Stimulated activated CD8-positive, alpha-beta memory T cell treated with anti-CD3 and anti-CD28 coated beads, Interleukin-4, amount 100 ng/mL, for 48 hours (primary cell): Measurements from ENCODE around the gene COTL1.
A peak's percentile ranks its signal among the peaks of the same experiment; 100 is the strongest.

Source experiments
- DNase-seq: peaks from one replicate; pipeline ENCODE4 v3.0.0-alpha.2; 2020

Gene COTL1

GRCh38 chr16:84547546-84548061 is 70.3 kb downstream of the COTL1 start:
- DNase-seq, result peak; percentile 69

GRCh38 chr16:84546669-84547545 is 71.0 kb downstream of the COTL1 start:
- DNase-seq, result no peak

DNA sequence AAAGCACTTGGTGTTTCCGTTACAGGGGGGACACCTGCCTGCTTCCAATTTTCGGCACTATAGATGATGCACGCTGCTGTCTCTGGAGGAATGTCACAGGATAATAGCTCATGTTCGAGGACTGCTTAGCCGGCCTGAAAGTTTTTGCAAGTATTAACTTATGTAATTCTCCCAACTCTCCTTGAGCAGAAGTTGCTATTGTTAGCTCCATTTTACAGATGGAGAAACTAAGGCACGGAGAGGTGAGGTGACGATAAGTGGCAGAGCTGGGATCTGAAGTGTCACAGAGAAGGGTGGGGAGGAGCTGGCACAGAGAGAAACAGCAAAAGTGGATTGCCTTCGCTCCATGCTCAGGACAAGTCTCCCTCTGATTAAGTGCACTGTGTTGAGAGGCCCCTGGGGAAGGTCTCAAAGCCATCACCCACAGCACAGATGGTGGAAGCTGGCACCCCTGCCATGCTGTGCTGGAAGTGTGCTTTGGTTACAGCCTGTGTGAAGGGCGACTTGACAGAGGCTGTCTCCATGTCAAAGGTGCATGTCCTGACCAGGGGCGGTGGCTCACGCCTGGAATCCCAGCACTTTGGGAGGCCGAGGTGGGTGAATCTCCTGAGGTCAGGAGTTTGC is 72.7 kb downstream of the COTL1 start:
- DNase-seq, result no peak

DNA sequence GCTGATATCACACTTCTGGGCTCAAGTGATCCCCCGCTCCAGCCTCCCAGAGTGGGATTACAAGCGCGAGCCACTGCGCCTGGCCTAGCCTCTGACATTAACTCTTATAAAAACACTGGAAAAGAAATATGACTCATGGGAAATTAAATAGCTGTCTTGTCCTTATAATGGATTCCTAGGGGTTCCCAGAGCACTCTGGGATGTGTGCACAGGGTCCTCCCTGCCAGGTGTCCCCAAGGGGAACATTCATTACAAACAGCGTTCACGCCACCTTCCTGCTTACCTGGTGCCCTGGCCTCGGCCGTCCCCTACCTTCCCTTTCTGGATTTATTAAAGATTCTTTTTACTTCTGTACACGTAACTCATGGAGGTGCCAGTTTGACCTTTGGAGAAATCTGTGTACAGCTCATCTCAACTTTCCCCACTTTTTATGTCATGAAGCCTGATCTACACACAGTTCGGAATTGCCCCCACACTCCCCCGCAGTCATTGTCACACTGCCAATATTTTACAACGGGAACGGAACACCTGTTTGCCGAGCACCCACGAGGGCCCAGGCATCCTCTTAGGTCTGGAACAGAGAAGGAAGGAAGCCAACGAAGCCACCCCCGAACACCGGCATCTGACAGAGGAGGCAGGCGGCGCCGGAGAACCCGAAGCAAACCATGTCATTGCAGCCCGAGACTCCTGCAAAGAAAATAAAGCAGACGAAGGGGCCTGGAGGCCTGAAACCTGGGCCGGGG is 73.7 kb downstream of the COTL1 start:
- DNase-seq, result peak; percentile 50

DNA sequence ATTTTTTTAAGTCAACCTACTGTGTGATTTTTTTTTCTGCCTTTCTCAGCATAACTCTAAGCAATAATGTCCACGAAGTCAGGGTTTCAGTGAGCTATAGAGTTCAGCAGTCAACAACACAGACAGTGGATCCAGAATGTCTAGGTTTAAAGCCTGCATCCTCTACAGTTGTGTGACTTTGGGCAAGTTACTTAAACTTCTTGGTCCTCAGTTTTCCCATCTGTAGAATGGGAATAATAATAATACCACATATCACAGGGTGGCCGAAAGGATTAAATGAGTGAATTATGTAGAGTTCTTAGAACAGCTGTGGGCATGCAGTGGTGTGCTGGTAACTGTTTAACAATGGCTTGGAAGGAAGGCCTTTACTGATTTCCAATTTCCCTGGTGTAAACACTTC is 74.6 kb downstream of the COTL1 start:
- DNase-seq, result no peak

DNA sequence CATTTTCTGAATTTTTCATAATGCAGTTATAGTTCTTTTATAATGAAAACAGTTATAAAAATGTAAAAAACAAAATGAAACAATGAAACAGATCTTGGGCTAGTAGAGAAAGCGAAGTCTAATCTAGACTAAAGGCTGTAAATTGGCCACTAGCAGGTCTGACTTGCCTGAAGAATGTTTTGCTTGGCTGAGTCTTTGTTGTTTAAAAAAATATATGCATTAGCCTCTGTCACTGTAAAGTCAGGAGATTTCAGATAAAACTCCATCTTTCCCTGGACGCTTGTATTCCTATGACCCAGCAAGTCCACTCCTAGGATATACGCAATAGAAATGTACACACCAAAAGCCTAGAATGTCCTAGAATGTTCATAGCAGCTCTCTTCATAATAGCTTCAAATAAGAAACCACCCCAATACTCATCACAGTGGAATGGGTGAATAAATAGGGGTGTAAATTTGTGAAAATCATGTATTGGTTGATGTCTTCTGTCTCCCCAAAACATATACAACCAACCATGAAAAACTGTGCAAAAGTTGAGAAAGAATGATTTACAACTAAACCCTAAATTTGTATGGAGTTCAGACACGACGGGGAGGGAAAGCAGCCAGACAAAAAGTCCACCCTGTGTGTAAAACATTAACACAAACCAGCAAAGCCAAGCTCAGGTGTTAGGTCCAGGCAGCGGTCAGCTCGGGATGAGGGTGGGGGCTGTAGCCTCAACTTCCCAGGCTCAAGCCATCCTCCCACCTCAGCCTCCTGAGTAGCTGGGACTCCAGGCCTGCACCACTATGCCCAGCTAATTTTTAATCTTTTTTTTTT is 75.7 kb downstream of the COTL1 start:
- DNase-seq, result no peak

- DNase-seq, result no peak
Observed at GRCh38 chr16:84540194-84540593, 77.7 kb downstream of the COTL1 start.

DNA sequence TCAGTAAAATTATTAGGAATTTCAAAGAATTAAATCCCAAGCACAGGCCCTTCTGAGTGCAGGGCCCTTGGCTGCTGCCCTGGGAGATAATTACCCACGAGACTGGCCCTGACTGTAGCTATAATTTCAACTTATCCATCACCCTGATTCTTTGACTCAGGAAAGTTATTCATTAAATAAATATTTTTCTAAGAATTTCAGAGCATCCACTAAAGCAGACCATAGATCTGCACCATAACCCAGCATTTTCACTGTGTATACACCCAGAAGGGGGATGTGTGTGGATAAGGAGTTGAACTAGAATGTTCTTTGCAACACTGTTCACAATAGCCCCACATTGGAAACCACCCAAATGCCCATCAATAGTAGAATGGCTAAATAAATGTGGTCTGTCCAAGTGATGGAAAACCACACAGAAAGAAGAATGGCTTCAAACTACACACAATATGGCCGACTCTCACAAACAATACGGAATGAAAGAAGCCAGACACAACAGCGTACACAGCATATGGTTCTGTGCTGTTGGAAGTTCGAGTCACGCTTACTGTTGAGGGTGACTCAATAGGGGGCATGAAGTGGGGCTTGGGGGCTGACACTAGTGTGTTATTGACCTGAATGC is 79.5 kb downstream of the COTL1 start:
- DNase-seq, result no peak

GRCh38 chr16:84537491-84538151 is 80.3 kb downstream of the COTL1 start:
- DNase-seq, result no peak

GRCh38 chr16:84535851-84536250 is 82.0 kb downstream of the COTL1 start:
- DNase-seq, result no peak

GRCh38 chr16:84535408-84535807 is 82.5 kb downstream of the COTL1 start:
- no peak for DNase-seq

DNA sequence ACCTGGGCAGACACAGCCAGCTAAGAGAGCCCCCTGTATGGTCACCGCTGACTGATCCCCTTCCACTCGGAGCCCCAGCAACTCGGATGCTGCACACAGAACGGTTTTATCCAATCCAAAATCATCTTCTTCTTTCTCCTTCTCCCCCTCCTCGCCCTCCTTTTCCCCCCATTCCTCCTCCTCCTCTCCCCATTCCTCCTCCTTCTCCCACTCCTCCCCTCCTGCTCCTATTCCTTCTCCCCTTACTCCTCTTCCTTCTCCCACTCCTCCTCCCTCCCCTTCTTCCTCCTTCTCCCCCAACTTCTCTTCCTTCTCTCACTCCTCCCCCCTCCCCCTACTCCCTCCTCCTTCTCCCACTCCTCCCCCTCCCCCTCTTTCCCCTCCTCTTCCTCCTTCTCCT is 83.1 kb downstream of the COTL1 start:
- DNase-seq, result no peak

- DNase-seq, result no peak
Observed at GRCh38 chr16:84532855-84533486, 84.9 kb downstream of the COTL1 start.

GRCh38 chr16:84532291-84532724 is 85.6 kb downstream of the COTL1 start:
- no peak for DNase-seq

DNA sequence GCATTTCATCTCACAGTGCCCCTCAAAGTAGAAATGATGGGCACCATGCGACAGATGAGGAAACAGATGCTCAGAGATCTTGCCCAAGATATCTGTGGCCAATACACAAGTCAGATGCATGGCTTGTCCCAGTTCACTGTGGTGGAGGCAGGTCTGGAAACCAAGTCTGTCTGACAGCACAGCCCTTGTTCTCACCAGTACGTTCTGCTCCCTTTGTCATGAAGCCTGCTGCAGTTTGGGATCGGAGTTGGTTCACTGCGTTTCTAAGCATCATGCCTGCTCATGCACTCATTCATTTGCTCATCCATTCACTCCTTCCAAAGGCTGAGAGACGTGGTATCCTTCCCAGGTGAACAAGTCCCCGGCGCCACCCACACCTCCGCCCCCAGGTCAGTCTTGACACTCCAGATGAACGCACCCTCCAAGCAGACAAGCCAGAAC is 86.2 kb downstream of the COTL1 start:
- DNase-seq, result no peak

DNA sequence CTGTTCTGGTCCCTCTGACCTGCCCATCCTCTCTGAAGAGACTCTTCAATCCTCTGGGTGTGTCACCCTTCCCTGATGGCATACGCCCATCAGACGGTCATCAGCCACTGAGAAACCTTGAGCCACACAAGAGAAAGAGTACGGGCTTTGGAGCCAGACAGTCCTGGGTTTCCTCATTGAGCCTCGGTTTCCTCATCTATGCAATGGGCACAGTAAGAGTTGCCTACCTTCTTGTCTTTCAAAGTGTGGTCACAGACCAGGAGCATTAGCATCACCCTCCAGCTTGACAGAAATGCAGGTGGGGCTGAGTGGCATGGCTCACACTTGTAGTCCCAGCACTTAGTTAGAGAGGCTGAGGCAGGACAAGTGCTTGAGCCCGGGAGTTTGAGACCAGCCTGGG is 87.3 kb downstream of the COTL1 start:
- DNase-seq, result no peak

GRCh38 chr16:84529607-84530006 is 88.3 kb downstream of the COTL1 start:
- no peak for DNase-seq

DNA sequence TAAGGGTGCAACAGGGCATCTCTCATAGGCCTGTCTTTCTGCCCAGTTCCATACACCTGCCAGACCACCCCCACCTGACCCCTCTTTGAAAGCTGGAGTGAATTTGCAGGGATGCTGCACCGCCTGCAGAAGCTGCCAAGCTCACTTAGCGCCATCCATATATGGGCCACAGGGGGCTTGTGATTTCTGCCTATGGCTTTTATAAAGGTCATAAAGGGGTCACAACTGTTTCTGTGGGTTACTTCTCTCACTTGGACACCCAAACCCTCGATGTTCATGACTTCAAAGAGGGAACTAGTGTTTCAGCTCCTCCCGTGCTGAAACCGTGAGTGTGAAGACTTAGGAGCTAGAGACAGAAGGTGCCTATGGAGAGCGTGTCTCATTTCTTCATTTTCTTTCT is 89.6 kb downstream of the COTL1 start:
- DNase-seq, result no peak

DNA sequence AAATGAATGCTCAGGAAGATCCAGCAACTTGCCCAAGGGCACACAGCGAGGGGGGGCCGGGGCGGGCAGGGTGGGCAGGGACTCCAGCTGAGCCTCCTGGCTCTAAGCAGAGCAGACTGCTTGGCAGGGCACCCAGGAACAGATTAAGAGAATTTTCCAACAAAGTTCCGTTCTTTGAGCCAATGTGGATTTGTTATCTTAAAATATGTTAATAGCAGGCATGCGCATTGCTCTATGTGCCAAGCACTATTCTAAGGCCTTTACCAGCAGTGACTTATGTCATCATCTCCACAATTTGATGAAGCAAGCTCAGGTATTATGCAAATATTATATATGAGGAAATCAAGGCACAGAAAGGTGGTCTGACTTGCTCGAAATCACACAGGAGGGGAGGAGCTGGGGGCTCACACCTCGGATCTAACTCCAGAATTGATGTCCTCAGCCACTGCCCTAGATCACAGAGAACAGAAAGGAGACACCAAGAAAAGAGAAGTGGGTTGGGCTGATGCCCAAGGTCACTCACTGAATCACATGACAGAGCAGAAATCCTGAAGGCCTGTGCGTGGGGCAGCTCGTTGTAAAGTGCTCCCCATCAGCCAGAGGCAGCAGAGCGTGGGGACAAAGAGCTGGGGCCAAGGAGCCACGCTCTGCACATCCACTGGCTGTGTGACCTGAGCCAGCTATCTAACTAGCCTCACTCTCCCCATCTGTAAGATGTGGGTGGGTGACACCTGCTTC is 90.2 kb downstream of the COTL1 start:
- no peak for DNase-seq
